GM12892 (cell line): ENCODE results near the gene PGAM4.

Experiments
- POLR2A ChIP-seq: IDR thresholded peaks from 2 replicates; pipeline ENCODE4 v1.6.1; 2011; ENCODE audit warnings: low read depth, low read length, control low read depth
- POLR2AphosphoS5 ChIP-seq: IDR thresholded peaks from 2 replicates; pipeline ENCODE4 v1.6.1; 2011; ENCODE audit warnings: low read depth, low read length, control low read depth
- TAF1 ChIP-seq: IDR thresholded peaks from 2 replicates; pipeline ENCODE4 v1.6.1; 2011; ENCODE audit warnings: low read depth, mild to moderate bottlenecking, control low read depth, low read length, borderline replicate concordance

DNA sequence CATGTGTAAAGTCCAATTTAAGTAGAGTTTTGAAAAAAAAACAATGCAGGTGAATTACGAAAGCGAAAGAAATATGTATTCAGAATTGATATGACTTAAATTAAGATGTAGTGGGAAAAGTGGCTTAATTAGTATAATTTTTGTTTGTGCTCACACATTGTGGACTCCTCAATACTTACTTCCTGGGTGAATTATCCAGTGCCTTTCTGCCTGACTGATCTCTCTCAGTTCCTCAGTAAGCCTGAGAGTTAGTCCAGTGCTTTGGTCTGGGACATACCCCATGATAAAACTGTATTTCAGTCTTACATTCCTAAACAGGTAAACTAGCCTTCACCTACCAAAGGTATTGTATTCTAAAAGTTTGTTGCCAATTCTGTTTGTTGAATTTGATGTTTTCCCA, 8.4 kb downstream of the PGAM4 start:
- no peak for TF ChIP-seq POLR2A
- no peak for TF ChIP-seq POLR2AphosphoS5
- TF ChIP-seq TAF1: no peak
